SU-DHL-6 (cell line): Measurements from ENCODE around the gene ZBTB8OS.

Source experiments
- EZH2phosphoT487 ChIP-seq: fragments of 200-600 bp; sonication (generic), shearing (Covaris generic); conservative IDR thresholded peaks from 2 replicates; pipeline ENCODE4 v1.6.1; 2018; ENCODE audit warnings: mild to moderate bottlenecking, antibody characterized with exemption, low read length, moderate library complexity, mixed read lengths
- TF ChIP-seq, protein P1 (sequence below): fragments of 200-600 bp; sonication (generic); IDR thresholded peaks from one replicate; pipeline ENCODE4 v1.5.1; 2017; ENCODE audit warnings: antibody characterized with exemption, mild to moderate bottlenecking, low read length, moderate library complexity; ENCODE audit not compliant: insufficient read depth, poor library complexity, severe bottlenecking

DNA sequence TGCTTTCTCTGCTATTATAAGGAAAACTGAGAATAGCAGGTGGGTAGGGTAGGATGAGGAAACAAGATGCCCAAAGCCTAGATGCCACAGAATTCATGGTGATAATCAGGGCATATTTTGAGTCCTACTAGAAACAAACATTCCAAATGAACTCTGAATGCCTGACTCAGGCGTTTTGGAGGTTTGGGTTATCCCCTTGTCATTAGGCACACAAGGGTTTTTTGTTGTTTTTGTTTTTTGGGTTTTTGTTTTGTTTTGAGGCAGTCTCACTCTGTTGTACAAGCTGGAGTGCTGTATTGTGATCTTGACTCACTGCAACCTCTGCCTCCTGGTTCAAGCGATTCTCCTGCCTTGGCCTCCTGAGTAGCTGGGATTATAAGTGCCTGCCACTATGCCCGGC is 33.0 kb upstream of the ZBTB8OS start:
- TF ChIP-seq, protein P1, sequence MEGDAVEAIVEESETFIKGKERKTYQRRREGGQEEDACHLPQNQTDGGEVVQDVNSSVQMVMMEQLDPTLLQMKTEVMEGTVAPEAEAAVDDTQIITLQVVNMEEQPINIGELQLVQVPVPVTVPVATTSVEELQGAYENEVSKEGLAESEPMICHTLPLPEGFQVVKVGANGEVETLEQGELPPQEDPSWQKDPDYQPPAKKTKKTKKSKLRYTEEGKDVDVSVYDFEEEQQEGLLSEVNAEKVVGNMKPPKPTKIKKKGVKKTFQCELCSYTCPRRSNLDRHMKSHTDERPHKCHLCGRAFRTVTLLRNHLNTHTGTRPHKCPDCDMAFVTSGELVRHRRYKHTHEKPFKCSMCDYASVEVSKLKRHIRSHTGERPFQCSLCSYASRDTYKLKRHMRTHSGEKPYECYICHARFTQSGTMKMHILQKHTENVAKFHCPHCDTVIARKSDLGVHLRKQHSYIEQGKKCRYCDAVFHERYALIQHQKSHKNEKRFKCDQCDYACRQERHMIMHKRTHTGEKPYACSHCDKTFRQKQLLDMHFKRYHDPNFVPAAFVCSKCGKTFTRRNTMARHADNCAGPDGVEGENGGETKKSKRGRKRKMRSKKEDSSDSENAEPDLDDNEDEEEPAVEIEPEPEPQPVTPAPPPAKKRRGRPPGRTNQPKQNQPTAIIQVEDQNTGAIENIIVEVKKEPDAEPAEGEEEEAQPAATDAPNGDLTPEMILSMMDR = no peak
- no peak for TF ChIP-seq EZH2phosphoT487
